Putamen (tissue), 1 donor: ENCODE measurements around the gene RASSF4.

Experiments
- DNase-seq: peaks from one replicate; pipeline ENCODE4 v3.0.0-alpha.2; 2016; ENCODE audit warnings: low spot score

Gene RASSF4

GRCh38 chr10:44988957-44989585 is 29.5 kb downstream of the RASSF4 start:
- DNase-seq = no peak

- DNase-seq = no peak
Measured at GRCh38 chr10:44989597-44990301, 30.1 kb downstream of the RASSF4 start.

- DNase-seq = no peak
Measured at GRCh38 chr10:44990302-44990655, 30.7 kb downstream of the RASSF4 start.

- DNase-seq = no peak
Measured at GRCh38 chr10:44990965-44991364, 31.4 kb downstream of the RASSF4 start.

- DNase-seq = no peak
Measured at GRCh38 chr10:44991571-44991970, 32.0 kb downstream of the RASSF4 start.

- DNase-seq = no peak
Measured at GRCh38 chr10:44992070-44992731, 32.6 kb downstream of the RASSF4 start.

- no peak for DNase-seq
Measured at GRCh38 chr10:44992732-44993225, 33.2 kb downstream of the RASSF4 start.

- no peak for DNase-seq
Measured at GRCh38 chr10:44993226-44993921, 33.8 kb downstream of the RASSF4 start.

- DNase-seq = no peak
Measured at GRCh38 chr10:44993922-44994751, 34.5 kb downstream of the RASSF4 start.

GRCh38 chr10:44994752-44995530 is 35.3 kb downstream of the RASSF4 start:
- no peak for DNase-seq

- no peak for DNase-seq
Measured at GRCh38 chr10:44995581-44995913, 35.9 kb downstream of the RASSF4 start.

GRCh38 chr10:44995914-44996669 is 36.5 kb downstream of the RASSF4 start:
- peak; percentile 53 for DNase-seq

- DNase-seq = no peak
Measured at GRCh38 chr10:44997105-44997748, 37.6 kb downstream of the RASSF4 start.

- DNase-seq = no peak
Measured at GRCh38 chr10:44998146-44998631, 38.6 kb downstream of the RASSF4 start.

GRCh38 chr10:45000138-45000751 is 40.6 kb downstream of the RASSF4 start:
- no peak for DNase-seq

- DNase-seq = peak; percentile 75
Measured at GRCh38 chr10:45000752-45001380, 41.3 kb downstream of the RASSF4 start, which contains the start of gene ZNF22. TSS of gene ZNF22 (plus strand) at chr10:45000923. CDS start at chr10:45003369, 2,446 bp downstream.

GRCh38 chr10:45001381-45002148 is 42.0 kb downstream of the RASSF4 start:
- no peak for DNase-seq
